Middle frontal gyrus (tissue), 1 donor: ENCODE data around the gene PRG3.
"Not testable (repeated sequence)": the region's sequence is repeated elsewhere in the genome, so short reads cannot be mapped to it uniquely, and the experiment has no call there.

Experiments used
- DNase-seq: peaks from one replicate; pipeline ENCODE4 v3.0.0-alpha.2; 2015; ENCODE audit warnings: low spot score; ENCODE audit errors: extremely low spot score

PRG3 gene

GRCh38 chr11:57409321-57410100, 28.6 kb upstream of the PRG3 start:
- DNase-seq: no peak

DNA sequence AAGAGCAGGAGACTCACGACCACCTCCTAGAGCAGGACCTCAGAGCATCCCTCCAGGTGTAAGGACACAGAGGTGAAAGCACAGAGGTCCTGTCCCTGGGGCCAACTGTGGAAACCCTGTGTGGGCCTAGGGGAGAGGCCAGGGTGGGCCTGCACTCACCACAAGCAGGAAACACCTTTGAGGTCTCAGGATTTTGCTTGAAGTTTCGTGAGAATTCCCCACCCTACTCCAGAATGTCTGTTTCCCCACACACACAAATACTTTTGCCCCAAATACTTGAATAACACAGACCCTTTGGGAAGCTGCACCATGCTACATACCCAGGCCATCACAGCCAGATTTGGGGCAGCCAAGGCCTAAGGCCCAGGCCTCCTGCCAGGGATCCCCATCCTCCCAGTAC, 27.8 kb upstream of the PRG3 start:
- no peak for DNase-seq

- DNase-seq: no peak
Observed at GRCh38 chr11:57407941-57408475, 27.1 kb upstream of the PRG3 start.

DNA sequence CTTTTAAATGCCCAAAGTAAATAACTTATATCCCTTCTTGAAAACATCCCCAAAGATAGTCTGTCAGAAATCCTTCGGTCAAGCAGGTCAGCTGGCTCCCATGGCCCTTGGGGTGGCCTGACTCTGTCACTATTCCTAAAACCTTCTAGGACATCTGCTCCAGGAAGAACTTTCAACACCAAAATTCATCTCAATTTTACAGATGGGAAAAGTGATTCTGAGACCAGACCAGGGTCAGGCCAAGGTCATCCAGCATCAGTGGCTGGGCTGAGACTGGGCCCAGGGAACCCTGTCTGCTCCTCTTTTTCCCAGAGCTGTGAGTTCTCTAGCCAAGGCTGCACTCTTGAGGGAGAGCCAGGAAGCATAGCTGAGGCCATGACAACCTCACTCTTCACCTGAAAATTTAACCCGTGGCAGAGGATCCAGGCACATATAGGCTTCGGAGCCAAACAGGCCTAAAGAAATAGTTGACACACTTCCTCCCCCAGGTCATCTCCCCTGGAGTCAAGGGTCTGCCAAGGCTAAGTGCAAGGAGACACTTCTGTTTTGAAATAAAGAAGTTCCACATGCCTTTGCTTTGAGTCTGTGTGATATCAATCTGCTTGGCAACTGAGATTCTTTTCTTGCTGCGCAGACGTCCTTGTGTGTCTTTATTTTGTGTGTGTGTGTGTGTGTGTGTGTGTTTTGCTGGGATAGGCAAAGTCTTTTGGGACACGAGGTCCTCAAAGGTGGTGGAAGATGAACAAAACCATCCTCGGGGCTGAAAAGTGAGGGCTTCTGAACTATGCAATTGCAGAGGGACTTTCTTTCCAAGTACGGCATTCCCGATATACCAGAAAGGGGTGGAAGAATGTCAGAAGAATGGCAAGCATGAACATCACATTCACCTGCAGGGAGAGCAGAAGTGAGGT, 26.3 kb upstream of the PRG3 start:
- no peak for DNase-seq

DNA sequence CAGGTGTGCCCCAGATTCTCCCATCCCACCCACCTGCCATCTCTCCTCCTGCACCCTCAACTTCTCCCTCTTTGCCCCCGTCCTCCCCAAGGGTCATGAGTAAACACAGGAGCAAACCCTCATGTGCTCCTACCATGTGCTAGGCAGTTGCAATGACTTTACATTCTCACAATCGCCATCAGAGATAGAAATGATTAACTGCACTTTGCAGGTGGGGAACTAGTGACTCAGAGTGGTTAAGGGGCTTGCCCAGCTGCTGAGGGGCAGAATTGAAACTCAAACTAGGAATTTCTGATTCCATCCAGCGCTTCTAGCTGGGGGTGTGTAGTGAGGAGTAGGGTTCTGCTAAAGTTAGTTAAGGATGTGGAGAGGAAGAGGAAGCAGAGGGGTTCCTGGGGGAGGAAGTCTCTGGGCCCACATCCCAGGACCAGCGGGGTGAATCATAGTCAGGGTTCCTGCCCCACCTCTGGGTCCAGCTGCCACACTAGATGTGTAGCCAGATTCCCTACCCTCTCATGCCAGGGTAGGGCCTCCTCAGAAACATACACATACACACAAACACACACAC, 25.5 kb upstream of the PRG3 start:
- no peak for DNase-seq

DNA sequence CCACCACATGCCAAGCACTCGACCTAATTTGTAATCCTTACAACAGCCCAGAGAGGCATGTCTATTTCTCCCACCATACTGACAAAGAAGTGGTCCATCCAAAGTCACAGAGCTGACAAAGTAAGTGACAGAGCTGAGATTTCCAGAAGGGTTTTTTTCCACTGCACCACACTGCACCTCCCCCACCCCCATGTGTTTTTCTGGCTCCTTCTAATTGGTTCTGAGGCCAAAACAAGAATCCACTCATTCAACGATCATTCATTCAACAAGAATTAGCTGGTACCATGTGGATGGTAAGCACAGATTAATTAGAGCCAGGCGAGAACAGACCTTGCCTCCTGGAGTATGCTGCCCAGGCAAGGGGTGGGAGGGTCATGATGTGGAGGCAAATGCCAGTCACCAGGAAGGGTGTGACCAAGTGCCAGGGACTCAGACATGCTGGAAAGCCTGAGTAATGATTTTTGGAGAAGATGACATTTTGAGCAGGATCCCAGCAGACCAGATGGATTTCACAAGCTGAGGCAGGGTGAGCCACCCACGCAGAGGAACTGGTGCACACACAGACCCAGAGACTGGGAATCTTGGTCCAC, 24.4 kb upstream of the PRG3 start:
- DNase-seq: no peak

GRCh38 chr11:57403802-57404147, 22.8 kb upstream of the PRG3 start:
- DNase-seq: no peak

GRCh38 chr11:57403003-57403801, 22.3 kb upstream of the PRG3 start:
- DNase-seq: not testable (repeated sequence)

- no peak for DNase-seq
Observed at GRCh38 chr11:57402188-57403002, 21.4 kb upstream of the PRG3 start.

GRCh38 chr11:57399972-57400578, 19.1 kb upstream of the PRG3 start:
- DNase-seq: no peak

DNA sequence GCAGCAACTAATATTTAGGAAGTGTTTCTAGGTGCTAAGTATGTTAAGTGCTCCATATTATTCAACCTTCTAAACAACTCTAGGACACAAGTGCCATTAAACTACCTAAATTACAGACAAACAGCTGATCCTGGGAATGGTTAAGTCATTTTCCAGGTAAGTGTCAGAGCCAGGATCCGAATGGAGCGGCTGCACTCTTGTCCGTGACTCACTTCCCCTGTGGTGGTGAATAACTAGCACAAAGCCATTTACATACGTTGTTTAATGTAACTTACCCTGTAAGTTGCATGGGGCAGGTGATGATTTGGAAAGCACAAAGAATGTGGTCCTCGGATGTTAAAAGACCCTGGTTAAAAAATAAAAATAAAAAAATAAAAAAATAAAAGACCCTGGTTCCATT, 18.3 kb upstream of the PRG3 start:
- no peak for DNase-seq

- no peak for DNase-seq
Observed at GRCh38 chr11:57397394-57397990, 16.5 kb upstream of the PRG3 start.

GRCh38 chr11:57396744-57397143, 15.8 kb upstream of the PRG3 start:
- DNase-seq: no peak

- DNase-seq: no peak
Observed at GRCh38 chr11:57395905-57396623, 15.1 kb upstream of the PRG3 start.

DNA sequence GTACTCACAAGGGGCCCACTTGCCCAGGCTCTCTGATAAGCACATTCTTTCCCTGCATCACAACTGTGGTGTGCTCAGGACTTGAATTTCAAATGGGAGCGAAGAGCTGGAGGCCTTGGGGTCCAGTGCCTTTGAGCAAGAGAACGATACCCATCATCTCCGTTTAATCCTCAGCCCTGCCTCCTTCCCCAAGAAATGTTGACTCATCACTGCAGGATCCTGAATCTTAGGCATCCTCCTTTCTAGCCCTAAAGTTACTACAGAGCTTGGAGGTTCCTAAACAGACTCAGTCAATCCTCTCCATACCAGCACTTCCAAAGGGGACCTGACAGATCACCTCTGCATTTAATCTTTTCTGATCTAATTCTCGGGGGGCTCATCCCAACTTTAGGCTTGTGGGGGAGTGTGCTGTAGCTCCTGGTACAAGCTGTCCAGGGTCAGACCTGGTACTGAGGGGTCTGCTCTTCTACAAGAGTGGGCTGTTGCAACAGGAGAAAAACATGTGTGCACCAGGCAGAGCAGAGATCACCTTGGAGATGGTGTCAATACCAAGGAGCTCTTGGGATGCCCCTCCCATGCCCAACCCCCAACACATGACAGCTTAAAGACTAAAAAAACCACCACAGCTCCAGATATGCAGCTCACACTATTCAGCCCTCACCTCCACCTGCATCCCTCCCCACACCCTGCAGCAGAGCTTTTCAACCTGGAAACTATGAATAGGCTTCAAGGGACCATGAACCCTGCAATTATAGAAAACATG, 13.4 kb upstream of the PRG3 start:
- DNase-seq: no peak

DNA sequence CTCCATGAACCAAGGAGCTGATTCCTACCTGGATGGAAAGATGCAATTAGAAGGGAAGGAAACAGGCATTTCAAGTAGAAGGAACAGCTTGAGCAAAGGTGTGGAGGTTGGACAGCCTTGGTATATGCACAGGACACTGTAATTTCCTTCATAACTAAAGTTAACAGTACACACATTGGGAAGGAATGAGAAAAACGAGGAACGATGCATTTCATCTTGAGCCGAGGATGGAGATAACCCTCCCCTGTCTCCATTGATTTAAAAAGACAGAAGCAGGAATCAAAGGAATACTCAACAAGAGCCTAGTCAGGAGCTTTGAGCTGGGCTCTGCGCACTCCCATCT, 11.8 kb upstream of the PRG3 start:
- no peak for DNase-seq

- no peak for DNase-seq
Observed at GRCh38 chr11:57392066-57392762, 11.3 kb upstream of the PRG3 start.
